ENCODE data around the gene SAP30BP.
A peak's percentile ranks its signal among the peaks of the same experiment; 100 is the strongest.

Gene SAP30BP

GRCh38 chr17:75730065-75730464, 62.9 kb downstream of the SAP30BP start:
- Histone ChIP-seq H3K4ac (ENCODE audit: low read depth in 1 of 2, low read length in 2 of 2) (no peak overlapping the region), H2BK12ac (ENCODE audit: low read length in 2 of 2) (no peak overlapping the region), H3K27ac (ENCODE audit: low read length, poor library complexity, severe bottlenecking) (no peak overlapping the region), H2BK120ac (ENCODE audit: low read depth, low read length) (no peak overlapping the region), H2BK15ac (ENCODE audit: low read depth, poor library complexity, severe bottlenecking) (no peak overlapping the region), H3K36me3 (ENCODE audit: control insufficient read depth in 1 of 2, insufficient read depth in 2 of 2, low read depth in 1 of 2, low read length in 2 of 2) (peaks cover 0 to 81% of the 10 kb centered on the region in 2 experiments), H2AFZ (ENCODE audit: low read depth, low read length) (no peak overlapping the region), H2AK5ac (ENCODE audit: low read length, severe bottlenecking) (no peak overlapping the region), H3K4me2 (ENCODE audit: low read length, poor library complexity, severe bottlenecking) (no peak overlapping the region), H3K79me1 (replicated peaks; ENCODE audit: low read length, poor library complexity, severe bottlenecking) (peaks cover 20% of the 10 kb centered on the region), H3K4me1 (ENCODE audit: control insufficient read depth, insufficient read depth, low read depth, low read length) (peaks cover 2% of the 10 kb centered on the region), H3K18ac (ENCODE audit: low read depth in 1 of 2, low read length in 2 of 2) (no peak overlapping the region), H3K14ac (ENCODE audit: low read length in 2 of 2) (no peak overlapping the region), H4K8ac (ENCODE audit: low read length) (no peak overlapping the region), H3K27me3 (ENCODE audit: control insufficient read depth in 1 of 2, insufficient read depth in 1 of 2, low read length in 2 of 2) (peaks cover 0 to 25% of the 10 kb centered on the region in 2 experiments), H3K23ac (ENCODE audit: low read length in 2 of 2) (no peak overlapping the region), H4K91ac (ENCODE audit: low read length) (peak overlapping the region; percentile 31), H3K9me3 (ENCODE audit: control insufficient read depth, low read length) (no peaks in the 10 kb centered on the region), H2BK5ac (ENCODE audit: low read depth, low read length, poor library complexity, severe bottlenecking) (no peak overlapping the region), H3K4me3 (ENCODE audit: insufficient read depth in 1 of 2, low read depth in 1 of 2, low read length in 2 of 2) (no peak overlapping the region), H3K9ac (ENCODE audit: low read length) (no peak overlapping the region)
- 86% methylated on average over 19 of the region's 24 CpGs for WGBS
- no peak for DNase-seq

DNA sequence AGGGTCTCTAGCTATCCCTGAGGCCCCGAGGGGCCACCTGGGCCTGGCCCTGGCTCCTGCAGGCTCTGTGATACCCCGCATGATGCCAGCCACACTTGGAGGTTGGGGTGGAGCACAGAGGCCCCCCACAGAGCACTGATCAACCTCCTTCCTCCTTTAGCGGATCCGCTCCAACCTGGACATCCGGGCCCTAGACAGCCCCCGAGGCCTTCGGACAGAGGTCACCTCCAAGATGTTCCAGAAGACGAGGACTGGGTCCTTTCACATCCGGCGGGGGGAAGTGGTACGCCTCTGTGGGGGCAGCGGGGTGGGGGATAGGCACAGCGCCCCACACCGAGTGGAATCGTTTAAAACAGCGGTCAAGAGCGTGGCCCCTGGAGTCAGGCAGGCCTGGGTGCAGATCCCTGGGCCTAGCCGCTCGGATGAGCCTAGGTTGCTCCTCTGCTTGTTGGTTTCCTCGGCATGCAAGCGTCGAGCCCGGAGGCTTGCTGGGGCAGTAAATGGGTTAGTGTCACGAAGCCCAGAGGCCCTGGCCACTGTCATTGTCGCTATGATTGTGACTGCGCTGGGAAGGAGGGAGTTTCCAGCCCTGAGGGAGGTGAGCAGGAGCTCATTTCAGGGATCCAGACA, 64.1 kb downstream of the SAP30BP start:
- no peak overlapping the region for H3K4ac ChIP-seq (ENCODE audit: low read depth in 1 of 2, low read length in 2 of 2)
- H2BK12ac ChIP-seq (ENCODE audit: low read length in 2 of 2): no peak overlapping the region
- H3K23ac ChIP-seq (ENCODE audit: low read length in 2 of 2): no peak overlapping the region
- no peak overlapping the region for H2BK15ac ChIP-seq (ENCODE audit: low read depth, poor library complexity, severe bottlenecking)
- H3K79me1 ChIP-seq (replicated peaks; ENCODE audit: low read length, poor library complexity, severe bottlenecking): peaks cover 17% of the 10 kb centered on the region
- H2BK5ac ChIP-seq (ENCODE audit: low read depth, low read length, poor library complexity, severe bottlenecking): no peak overlapping the region
- H3K9me3 ChIP-seq (ENCODE audit: control insufficient read depth, low read length): no peaks in the 10 kb centered on the region
- H4K8ac ChIP-seq (ENCODE audit: low read length): no peak overlapping the region
- peaks cover 0 to 78% of the 10 kb centered on the region in 2 experiments for H3K36me3 ChIP-seq (ENCODE audit: control insufficient read depth in 1 of 2, insufficient read depth in 2 of 2, low read depth in 1 of 2, low read length in 2 of 2)
- peaks cover 0 to 17% of the 10 kb centered on the region in 2 experiments for H3K27me3 ChIP-seq (ENCODE audit: control insufficient read depth in 1 of 2, insufficient read depth in 1 of 2, low read length in 2 of 2)
- no peak overlapping the region for H3K14ac ChIP-seq (ENCODE audit: low read length in 2 of 2)
- no peak overlapping the region for H3K4me2 ChIP-seq (ENCODE audit: low read length, poor library complexity, severe bottlenecking)
- H4K91ac ChIP-seq (ENCODE audit: low read length): no peak overlapping the region
- H3K4me3 ChIP-seq (ENCODE audit: insufficient read depth in 1 of 2, low read depth in 1 of 2, low read length in 2 of 2): no peak overlapping the region
- no peak overlapping the region for H2AK5ac ChIP-seq (ENCODE audit: low read length, severe bottlenecking)
- H3K27ac ChIP-seq (ENCODE audit: low read length, poor library complexity, severe bottlenecking): no peak overlapping the region
- no peak overlapping the region for H3K18ac ChIP-seq (ENCODE audit: low read depth in 1 of 2, low read length in 2 of 2)
- H2BK120ac ChIP-seq (ENCODE audit: low read depth, low read length): no peak overlapping the region
- WGBS: 90% methylated on average over 26 of the region's 26 CpGs
- DNase-seq: no peak
- no peaks in the 10 kb centered on the region for H3K4me1 ChIP-seq (ENCODE audit: control insufficient read depth, insufficient read depth, low read depth, low read length)
- no peak overlapping the region for H3K9ac ChIP-seq (ENCODE audit: low read length)
- no peak overlapping the region for H2AFZ ChIP-seq (ENCODE audit: low read depth, low read length)

DNA sequence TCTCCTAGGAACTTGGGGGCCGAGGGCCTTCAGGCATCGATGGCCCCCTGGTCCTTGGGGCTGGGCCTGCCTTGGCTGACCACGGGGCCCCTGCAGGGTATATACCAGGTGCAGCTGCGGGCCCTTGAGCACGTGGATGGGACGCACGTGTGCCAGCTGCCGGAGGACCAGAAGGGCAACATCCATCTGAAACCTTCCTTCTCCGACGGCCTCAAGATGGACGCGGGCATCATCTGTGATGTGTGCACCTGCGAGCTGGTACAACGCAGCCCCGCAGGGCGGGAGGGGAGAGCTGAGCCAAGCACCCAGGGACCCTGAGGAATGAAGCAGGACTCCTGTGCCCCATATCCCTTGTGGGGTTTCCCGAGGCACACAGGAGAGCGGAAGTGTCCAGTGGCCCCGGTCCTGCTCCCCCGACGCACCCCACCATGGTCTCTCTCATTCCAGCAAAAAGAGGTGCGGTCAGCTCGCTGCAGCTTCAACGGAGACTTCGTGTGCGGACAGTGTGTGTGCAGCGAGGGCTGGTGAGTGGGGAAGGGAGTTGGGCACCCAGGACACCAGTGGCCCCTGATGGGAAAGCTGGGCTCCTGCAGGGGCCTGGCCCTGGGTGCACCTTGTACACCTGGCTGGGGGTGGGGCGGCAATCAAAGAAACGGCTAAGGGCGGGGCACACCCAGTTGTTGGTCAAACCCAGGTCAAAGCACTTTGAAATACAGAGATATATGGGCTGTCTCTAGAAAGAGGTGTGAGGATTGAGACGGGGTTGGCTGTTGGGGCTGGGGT, 64.8 kb downstream of the SAP30BP start:
- Histone ChIP-seq H3K4me3 (ENCODE audit: insufficient read depth in 1 of 2, low read depth in 1 of 2, low read length in 2 of 2) (no peak overlapping the region), H2BK120ac (ENCODE audit: low read depth, low read length) (no peak overlapping the region), H3K4ac (ENCODE audit: low read depth in 1 of 2, low read length in 2 of 2) (no peak overlapping the region), H3K18ac (ENCODE audit: low read depth in 1 of 2, low read length in 2 of 2) (no peak overlapping the region), H4K91ac (ENCODE audit: low read length) (no peak overlapping the region), H3K27me3 (ENCODE audit: control insufficient read depth in 1 of 2, insufficient read depth in 1 of 2, low read length in 2 of 2) (peaks cover 0 to 20% of the 10 kb centered on the region in 2 experiments), H3K23ac (ENCODE audit: low read length in 2 of 2) (no peak overlapping the region), H2AK5ac (ENCODE audit: low read length, severe bottlenecking) (no peak overlapping the region), H4K8ac (ENCODE audit: low read length) (no peak overlapping the region), H3K36me3 (ENCODE audit: control insufficient read depth in 1 of 2, insufficient read depth in 2 of 2, low read depth in 1 of 2, low read length in 2 of 2) (peaks cover 0 to 83% of the 10 kb centered on the region in 2 experiments), H2BK12ac (ENCODE audit: low read length in 2 of 2) (no peak overlapping the region), H3K14ac (ENCODE audit: low read length in 2 of 2) (no peak overlapping the region), H3K4me2 (ENCODE audit: low read length, poor library complexity, severe bottlenecking) (no peak overlapping the region), H3K9me3 (ENCODE audit: control insufficient read depth, low read length) (no peaks in the 10 kb centered on the region), H3K4me1 (ENCODE audit: control insufficient read depth, insufficient read depth, low read depth, low read length) (peaks cover under 1% of the 10 kb centered on the region), H3K79me1 (replicated peaks; ENCODE audit: low read length, poor library complexity, severe bottlenecking) (peaks cover 17% of the 10 kb centered on the region), H3K9ac (ENCODE audit: low read length) (no peak overlapping the region), H2BK5ac (ENCODE audit: low read depth, low read length, poor library complexity, severe bottlenecking) (no peak overlapping the region), H3K27ac (ENCODE audit: low read length, poor library complexity, severe bottlenecking) (no peak overlapping the region), H2AFZ (ENCODE audit: low read depth, low read length) (no peak overlapping the region), H2BK15ac (ENCODE audit: low read depth, poor library complexity, severe bottlenecking) (no peak overlapping the region)
- WGBS: 93% methylated on average over 31 of the region's 31 CpGs
- DNase-seq: no peak

DNA sequence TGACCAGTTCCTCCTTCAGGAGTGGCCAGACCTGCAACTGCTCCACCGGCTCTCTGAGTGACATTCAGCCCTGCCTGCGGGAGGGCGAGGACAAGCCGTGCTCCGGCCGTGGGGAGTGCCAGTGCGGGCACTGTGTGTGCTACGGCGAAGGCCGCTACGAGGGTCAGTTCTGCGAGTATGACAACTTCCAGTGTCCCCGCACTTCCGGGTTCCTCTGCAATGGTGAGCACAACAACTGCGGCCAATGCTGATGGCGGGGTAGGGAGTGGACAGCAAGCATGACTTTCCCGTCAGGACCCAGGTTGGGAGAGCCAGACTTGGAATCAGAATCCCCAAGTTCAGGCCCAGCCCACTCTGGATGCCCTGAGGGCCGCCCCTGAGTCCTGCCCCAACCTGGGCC, 66.3 kb downstream of the SAP30BP start:
- no peak overlapping the region for H3K18ac ChIP-seq (ENCODE audit: low read depth in 1 of 2, low read length in 2 of 2)
- no peak overlapping the region for H3K23ac ChIP-seq (ENCODE audit: low read length in 2 of 2)
- peaks cover 10% of the 10 kb centered on the region for H3K4me1 ChIP-seq (ENCODE audit: control insufficient read depth, insufficient read depth, low read depth, low read length)
- H3K9me3 ChIP-seq (ENCODE audit: control insufficient read depth, low read length): no peaks in the 10 kb centered on the region
- WGBS: 90% methylated on average over 18 of the region's 18 CpGs
- H2BK120ac ChIP-seq (ENCODE audit: low read depth, low read length): no peak overlapping the region
- no peak overlapping the region for H2AK5ac ChIP-seq (ENCODE audit: low read length, severe bottlenecking)
- no peak overlapping the region for H3K9ac ChIP-seq (ENCODE audit: low read length)
- no peak overlapping the region for H3K4ac ChIP-seq (ENCODE audit: low read depth in 1 of 2, low read length in 2 of 2)
- no peak overlapping the region for H4K8ac ChIP-seq (ENCODE audit: low read length)
- H3K4me3 ChIP-seq (ENCODE audit: insufficient read depth in 1 of 2, low read depth in 1 of 2, low read length in 2 of 2): no peak overlapping the region
- no peak overlapping the region for H2AFZ ChIP-seq (ENCODE audit: low read depth, low read length)
- peaks cover 17% of the 10 kb centered on the region for H3K79me1 ChIP-seq (replicated peaks; ENCODE audit: low read length, poor library complexity, severe bottlenecking)
- no peak overlapping the region for H4K91ac ChIP-seq (ENCODE audit: low read length)
- no peak for DNase-seq
- no peak overlapping the region for H2BK15ac ChIP-seq (ENCODE audit: low read depth, poor library complexity, severe bottlenecking)
- peaks cover 0 to 83% of the 10 kb centered on the region in 2 experiments for H3K36me3 ChIP-seq (ENCODE audit: control insufficient read depth in 1 of 2, insufficient read depth in 2 of 2, low read depth in 1 of 2, low read length in 2 of 2)
- H2BK12ac ChIP-seq (ENCODE audit: low read length in 2 of 2): no peak overlapping the region
- H2BK5ac ChIP-seq (ENCODE audit: low read depth, low read length, poor library complexity, severe bottlenecking): no peak overlapping the region
- no peak overlapping the region for H3K14ac ChIP-seq (ENCODE audit: low read length in 2 of 2)
- H3K27ac ChIP-seq (ENCODE audit: low read length, poor library complexity, severe bottlenecking): no peak overlapping the region
- no peak overlapping the region for H3K4me2 ChIP-seq (ENCODE audit: low read length, poor library complexity, severe bottlenecking)
- peaks cover 0 to 16% of the 10 kb centered on the region in 2 experiments for H3K27me3 ChIP-seq (ENCODE audit: control insufficient read depth in 1 of 2, insufficient read depth in 1 of 2, low read length in 2 of 2)

Measured in mesenchymal stem cell (in vitro differentiated cells and primary cell).